Prostate gland (tissue), 2 donors: ENCODE data around the gene NTM. TPM values are rescaled to one million over a fixed set of nuclear protein-coding genes. Genes with fewer than 3 reads are reported as not detected.

ENCODE experiments used
- DNase-seq: peaks from one replicate; pipeline ENCODE4 v3.0.0-alpha.2; 2019; ENCODE audit warnings: low spot score
- H3K27ac ChIP-seq, 2 donors: fragments of 200-600 bp; sonication (generic); 2 replicates each; pipeline ENCODE4 v1.5.1; 2017 to 2019
- H3K27me3 ChIP-seq: fragments of 200-600 bp; sonication (generic); replicated peaks from 2 replicates; pipeline ENCODE4 v1.5.1; 2019; ENCODE audit not compliant: insufficient read depth
- H3K36me3 ChIP-seq, 2 donors: fragments of 200-600 bp; sonication (generic); 1 replicate in 1 of 2; 2 replicates in 1 of 2; pipeline versions ENCODE4 v1.5.1 to v1.8.1; 2017 to 2019
- H3K4me1 ChIP-seq: fragments of 200-600 bp; sonication (generic); replicated peaks from 2 replicates; pipeline ENCODE4 v1.5.1; 2019
- H3K4me3 ChIP-seq, 2 donors: fragments of 200-600 bp; sonication (generic); 2 replicates each; pipeline ENCODE4 v1.5.1; 2017 to 2019
- H3K9me3 ChIP-seq: fragments of 200-600 bp; sonication (generic); 2 replicates; pipeline ENCODE4 v1.5.1; 2017
- CTCF ChIP-seq, 4 experiments: fragments of 200-600 bp in 2 of 4; fragments of 450-650 bp in 2 of 4; sonication (generic) in 2 of 4; IDR thresholded peaks; 1 replicate in 3 of 4; 2 replicates in 1 of 4; pipeline ENCODE4 v1.5.1; 2016 to 2019; ENCODE audit warnings: antibody characterized with exemption in 4 of 4, mild to moderate bottlenecking in 2 of 4, moderate library complexity in 2 of 4
- POLR2A ChIP-seq: fragments of 450-650 bp; IDR thresholded peaks from one replicate; pipeline ENCODE4 v1.6.1; 2016; ENCODE audit warnings: antibody characterized with exemption, mild to moderate bottlenecking
- POLR2AphosphoS5 ChIP-seq: sonication (generic); formaldehyde crosslinking; IDR thresholded peaks from one replicate; pipeline ENCODE4 v1.6.1; 2017; ENCODE audit warnings: antibody characterized with exemption
- WGBS: methylation state at CpG from one replicate; pipeline ENCODE4 v1.1.5; 2018; 5-methylcytosine and 5-hydroxymethylcytosine counted together
- intact Hi-C: fragments of 100-400 bp; cut with DNase I; formaldehyde crosslinking; loops from one replicate; pipeline ENCODE4 v1.14.2; 2022
- total RNA-seq, 2 donors: library from RNA; depleted of rRNA; stranded (reverse); fragments of >200 nt; gene quantifications; one replicate each; pipeline ENCODE4 v1.1.0, GENCODE V29; 2016

The NTM gene
- total RNA-seq, 2 donors from 2014 or later = 7.4 TPM; not detected in 1

- no peak overlapping the region for H3K4me3 ChIP-seq
- H3K27ac ChIP-seq = no peak overlapping the region
- 81% methylated on average over 8 of the region's 8 CpGs for WGBS
- no peaks in the 10 kb centered on the region for H3K9me3 ChIP-seq
- H3K36me3 ChIP-seq = no peaks in the 10 kb centered on the region
- no peak for TF ChIP-seq POLR2AphosphoS5
- no peak for TF ChIP-seq CTCF (IDR thresholded peaks at IDR 0.05)
- no peak for TF ChIP-seq POLR2A
- H3K27me3 ChIP-seq = no peaks in the 10 kb centered on the region
- intact Hi-C loops = no loop called here
- no peaks in the 10 kb centered on the region for H3K4me1 ChIP-seq
- DNase-seq = no peak
Observed at GRCh38 chr11:132058211-132058772, 687.9 kb downstream of the NTM start.

GRCh38 chr11:132060567-132060966 lies 690.2 kb downstream of the NTM start:
- no peak for DNase-seq
- Histone ChIP-seq H3K4me3 (no peak overlapping the region), H3K27me3 (no peaks in the 10 kb centered on the region), H3K4me1 (no peaks in the 10 kb centered on the region), H3K36me3 (no peaks in the 10 kb centered on the region), H3K9me3 (no peaks in the 10 kb centered on the region), H3K27ac (no peak overlapping the region)
- TF ChIP-seq POLR2AphosphoS5 (no peak), CTCF (IDR thresholded peaks at IDR 0.05) (no peak), POLR2A (no peak)
- intact Hi-C loops = no loop called here
- 86% methylated on average over 2 of the region's 2 CpGs for WGBS

- H3K36me3 ChIP-seq = no peaks in the 10 kb centered on the region
- no peaks in the 10 kb centered on the region for H3K4me1 ChIP-seq
- no peak overlapping the region for H3K4me3 ChIP-seq
- no peak overlapping the region for H3K27ac ChIP-seq
- DNase-seq = no peak
- TF ChIP-seq POLR2AphosphoS5 (no peak), POLR2A (no peak), CTCF (IDR thresholded peaks at IDR 0.05) (no peak)
- no peaks in the 10 kb centered on the region for H3K9me3 ChIP-seq
- intact Hi-C loops = no loop called here
- H3K27me3 ChIP-seq = peaks cover 3% of the 10 kb centered on the region
- 95% methylated on average over 1 of the region's 1 CpG for WGBS
Observed at GRCh38 chr11:132062031-132062430, 691.6 kb downstream of the NTM start.

GRCh38 chr11:132062541-132062940 lies 692.1 kb downstream of the NTM start:
- TF ChIP-seq CTCF (IDR thresholded peaks at IDR 0.05) (no peak), POLR2A (no peak), POLR2AphosphoS5 (no peak)
- WGBS = 79% methylated on average over 2 of the region's 2 CpGs
- H3K36me3 ChIP-seq = no peaks in the 10 kb centered on the region
- peaks cover 3% of the 10 kb centered on the region for H3K27me3 ChIP-seq
- DNase-seq = no peak
- H3K27ac ChIP-seq = no peak overlapping the region
- no peaks in the 10 kb centered on the region for H3K9me3 ChIP-seq
- no peak overlapping the region for H3K4me3 ChIP-seq
- intact Hi-C loops = no loop called here
- H3K4me1 ChIP-seq = no peaks in the 10 kb centered on the region

GRCh38 chr11:132064987-132065620 lies 694.7 kb downstream of the NTM start:
- DNase-seq = no peak
- no peaks in the 10 kb centered on the region for H3K36me3 ChIP-seq
- peaks cover 3% of the 10 kb centered on the region for H3K27me3 ChIP-seq
- no peaks in the 10 kb centered on the region for H3K4me1 ChIP-seq
- no peak overlapping the region for H3K27ac ChIP-seq
- no peak for TF ChIP-seq POLR2AphosphoS5
- H3K4me3 ChIP-seq = no peak overlapping the region
- 45% methylated on average over 4 of the region's 4 CpGs for WGBS
- intact Hi-C loops = no loop called here
- H3K9me3 ChIP-seq = no peaks in the 10 kb centered on the region
